ENCODE data around the gene CHIC2. TPM values are rescaled to one million over a fixed set of nuclear protein-coding genes. Genes with fewer than 3 reads are reported as not detected.
A peak's percentile ranks its signal among the peaks of the same experiment; 100 is the strongest.

Gene CHIC2
- total and polyA plus RNA-seq, 2 experiments from 2014 or later = 61.8 to 70.0 TPM

- Histone ChIP-seq H2AFZ (no peak overlapping the region), H3K9me2 (replicated peaks; ENCODE audit: insufficient read depth) (no peaks in the 10 kb centered on the region), H3K4me3 (no peak overlapping the region), H3K27me3 (peaks cover 100% of the 10 kb centered on the region), H3K36me3 (replicated peaks; ENCODE audit: insufficient read depth, low read depth) (no peaks in the 10 kb centered on the region), H3K79me2 (no peaks in the 10 kb centered on the region), H4K20me1 (ENCODE audit: insufficient read depth, poor library complexity, severe bottlenecking) (no peaks in the 10 kb centered on the region), H3K4me1 (ENCODE audit: insufficient read depth) (peaks cover 22% of the 10 kb centered on the region), H3K27ac (no peak overlapping the region), H3K9me3 (ENCODE audit: low read depth) (no peaks in the 10 kb centered on the region), H3K4me2 (no peak overlapping the region)
- TF ChIP-seq EZH2 (IDR thresholded peaks at IDR 0.05; ENCODE audit: borderline replicate concordance) (no peak), CTCF (IDR thresholded peaks at IDR 0.05; ENCODE audit: poor library complexity) (no peak), EZH2phosphoT487 (IDR thresholded peaks at IDR 0.05; ENCODE audit: low read depth, severe bottlenecking, unreplicated experiment) (no peak)
- no peak for DNase-seq (ENCODE audit: low spot score)
- WGBS (ENCODE audit: low lambda C conversion rate, missing lambda C conversion rate) = 54% methylated on average over 6 of the region's 6 CpGs
Measured at GRCh38 chr4:54097152-54097551, 32.7 kb upstream of the CHIC2 start.

- Histone ChIP-seq H3K9me3 (ENCODE audit: low read depth) (no peaks in the 10 kb centered on the region), H3K36me3 (replicated peaks; ENCODE audit: insufficient read depth, low read depth) (no peaks in the 10 kb centered on the region), H3K4me3 (no peak overlapping the region), H3K4me1 (ENCODE audit: insufficient read depth) (peaks cover 25% of the 10 kb centered on the region), H3K4me2 (no peak overlapping the region), H3K9me2 (replicated peaks; ENCODE audit: insufficient read depth) (no peaks in the 10 kb centered on the region), H3K27me3 (peaks cover 93% of the 10 kb centered on the region), H4K20me1 (ENCODE audit: insufficient read depth, poor library complexity, severe bottlenecking) (no peaks in the 10 kb centered on the region), H2AFZ (no peak overlapping the region), H3K79me2 (no peaks in the 10 kb centered on the region), H3K27ac (no peak overlapping the region)
- no peak for DNase-seq (ENCODE audit: low spot score)
- no peak for TF ChIP-seq EZH2phosphoT487 (IDR thresholded peaks at IDR 0.05; ENCODE audit: low read depth, severe bottlenecking, unreplicated experiment)
- peak; percentile 54 for TF ChIP-seq EZH2 (IDR thresholded peaks at IDR 0.05; ENCODE audit: borderline replicate concordance)
- 22% methylated on average over 13 of the region's 13 CpGs for WGBS (ENCODE audit: low lambda C conversion rate, missing lambda C conversion rate)
Measured at GRCh38 chr4:54096295-54096962, 32.0 kb upstream of the CHIC2 start.

DNA sequence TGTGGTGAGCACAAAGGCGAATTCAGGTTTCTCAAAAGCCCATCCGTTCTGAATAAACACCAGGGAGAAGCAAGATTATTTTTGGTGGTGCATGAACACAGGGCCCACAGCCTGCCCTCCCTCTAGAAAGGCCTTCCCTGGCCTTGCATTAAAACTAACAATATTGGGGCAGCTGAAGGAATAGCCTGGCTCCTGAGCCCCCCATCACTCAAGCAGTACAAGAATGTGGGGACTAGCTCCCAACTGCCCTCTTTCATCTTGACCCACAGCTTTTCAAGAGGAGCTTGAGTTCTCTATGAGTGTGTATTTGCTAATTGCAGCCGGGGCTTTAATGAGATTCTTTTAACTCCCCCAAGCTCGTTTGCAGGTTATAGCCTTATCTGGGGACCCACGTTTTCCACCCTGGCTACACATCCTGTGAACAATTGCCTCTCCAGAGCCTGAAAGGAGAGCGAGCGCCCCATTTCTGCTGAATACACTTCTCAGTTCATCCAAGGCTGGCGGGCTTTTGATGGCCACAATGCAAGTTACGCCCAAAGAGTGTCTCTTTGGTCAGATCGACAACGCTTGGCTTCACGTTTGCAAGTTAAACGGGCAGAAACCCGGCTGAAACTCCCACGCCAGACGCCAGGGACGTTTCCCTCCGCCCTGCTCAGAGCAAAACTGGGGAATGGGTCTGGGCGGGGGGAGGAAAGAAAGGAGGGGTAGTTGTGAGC, 30.9 kb upstream of the CHIC2 start:
- H3K4me2 ChIP-seq = no peak overlapping the region
- H3K27ac ChIP-seq = no peak overlapping the region
- no peak overlapping the region for H2AFZ ChIP-seq
- no peaks in the 10 kb centered on the region for H4K20me1 ChIP-seq (ENCODE audit: insufficient read depth, poor library complexity, severe bottlenecking)
- no peak for DNase-seq (ENCODE audit: low spot score)
- H3K79me2 ChIP-seq = no peaks in the 10 kb centered on the region
- TF ChIP-seq CTCF (IDR thresholded peaks at IDR 0.05; ENCODE audit: poor library complexity) (no peak), EZH2phosphoT487 (IDR thresholded peaks at IDR 0.05; ENCODE audit: low read depth, severe bottlenecking, unreplicated experiment) (peak; percentile 4), EZH2 (IDR thresholded peaks at IDR 0.05; ENCODE audit: borderline replicate concordance) (peak; percentile 27)
- WGBS (ENCODE audit: low lambda C conversion rate, missing lambda C conversion rate) = 19% methylated on average over 19 of the region's 19 CpGs
- H3K4me3 ChIP-seq = no peak overlapping the region
- peaks cover 81% of the 10 kb centered on the region for H3K27me3 ChIP-seq
- H3K9me3 ChIP-seq (ENCODE audit: low read depth) = no peaks in the 10 kb centered on the region
- no peaks in the 10 kb centered on the region for H3K9me2 ChIP-seq (replicated peaks; ENCODE audit: insufficient read depth)
- H3K4me1 ChIP-seq (ENCODE audit: insufficient read depth) = peaks cover 22% of the 10 kb centered on the region
- no peaks in the 10 kb centered on the region for H3K36me3 ChIP-seq (replicated peaks; ENCODE audit: insufficient read depth, low read depth)

GRCh38 chr4:54094451-54094850, 30.0 kb upstream of the CHIC2 start:
- H2AFZ ChIP-seq = no peak overlapping the region
- no peak overlapping the region for H3K4me2 ChIP-seq
- no peaks in the 10 kb centered on the region for H3K79me2 ChIP-seq
- no peak overlapping the region for H3K4me3 ChIP-seq
- H4K20me1 ChIP-seq (ENCODE audit: insufficient read depth, poor library complexity, severe bottlenecking) = no peaks in the 10 kb centered on the region
- H3K36me3 ChIP-seq (replicated peaks; ENCODE audit: insufficient read depth, low read depth) = no peaks in the 10 kb centered on the region
- 57% methylated on average over 6 of the region's 6 CpGs for WGBS (ENCODE audit: low lambda C conversion rate, missing lambda C conversion rate)
- no peaks in the 10 kb centered on the region for H3K9me3 ChIP-seq (ENCODE audit: low read depth)
- DNase-seq (ENCODE audit: low spot score) = no peak
- peaks cover 14% of the 10 kb centered on the region for H3K4me1 ChIP-seq (ENCODE audit: insufficient read depth)
- TF ChIP-seq EZH2 (IDR thresholded peaks at IDR 0.05; ENCODE audit: borderline replicate concordance) (no peak), EZH2phosphoT487 (IDR thresholded peaks at IDR 0.05; ENCODE audit: low read depth, severe bottlenecking, unreplicated experiment) (peak; percentile 16)
- H3K9me2 ChIP-seq (replicated peaks; ENCODE audit: insufficient read depth) = no peaks in the 10 kb centered on the region
- H3K27me3 ChIP-seq = peaks cover 76% of the 10 kb centered on the region
- no peak overlapping the region for H3K27ac ChIP-seq

All from hepatocyte (in vitro differentiated cells).